HG03108 (cell line): Measurements from ENCODE around the gene CLSTN1.

Source experiments
- ATAC-seq: cut with Tn5 transposase; IDR thresholded peaks from one replicate; pipeline ENCODE4 v1.9.1; 2021; ENCODE audit warnings: moderate library complexity; ENCODE audit not compliant: unreplicated experiment

The CLSTN1 gene

DNA sequence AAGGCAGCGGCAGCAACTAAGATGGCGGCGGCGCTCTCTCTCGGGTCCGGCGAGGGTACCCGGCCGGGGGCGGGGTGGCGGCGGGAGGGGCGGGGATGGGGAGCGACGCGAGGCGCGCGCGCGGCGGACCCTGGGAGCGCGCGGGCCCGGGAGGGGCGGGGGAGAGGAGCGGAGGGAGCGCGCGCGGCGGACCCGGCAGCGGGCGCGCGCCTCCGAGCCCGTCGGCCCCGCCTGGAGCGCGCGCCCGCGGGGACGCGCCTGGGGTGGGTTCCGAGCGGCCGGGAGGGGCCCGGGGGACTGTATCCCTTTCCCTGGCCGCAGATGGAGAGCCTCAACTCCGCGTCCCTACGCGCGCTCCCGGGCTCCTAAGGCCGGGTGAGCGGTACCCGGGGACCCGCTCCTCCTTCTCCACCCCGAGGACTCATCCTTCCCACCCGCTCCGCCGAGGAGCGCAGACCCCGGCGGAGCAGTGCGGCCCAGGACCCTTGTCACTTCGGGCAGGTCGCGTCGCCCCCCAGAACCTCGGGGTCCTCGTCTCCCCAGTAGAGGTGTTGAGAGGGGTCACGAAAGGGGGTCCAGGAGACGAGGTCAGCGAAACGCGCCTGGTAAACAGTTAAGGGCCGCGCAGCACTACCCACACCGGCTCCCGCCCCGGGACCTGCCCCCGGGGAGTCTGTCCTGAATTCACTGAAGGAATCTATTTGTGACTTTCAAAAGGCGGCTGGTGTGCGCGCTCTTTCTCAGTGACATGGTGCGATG lies at the start of gene CLSTN1:
Gene CLSTN1 (minus strand): TSS at position 23 of the 759 bp plus-strand sequence. CDS start 232 bp downstream, outside the sequence.
- ATAC-seq, result no peak

DNA sequence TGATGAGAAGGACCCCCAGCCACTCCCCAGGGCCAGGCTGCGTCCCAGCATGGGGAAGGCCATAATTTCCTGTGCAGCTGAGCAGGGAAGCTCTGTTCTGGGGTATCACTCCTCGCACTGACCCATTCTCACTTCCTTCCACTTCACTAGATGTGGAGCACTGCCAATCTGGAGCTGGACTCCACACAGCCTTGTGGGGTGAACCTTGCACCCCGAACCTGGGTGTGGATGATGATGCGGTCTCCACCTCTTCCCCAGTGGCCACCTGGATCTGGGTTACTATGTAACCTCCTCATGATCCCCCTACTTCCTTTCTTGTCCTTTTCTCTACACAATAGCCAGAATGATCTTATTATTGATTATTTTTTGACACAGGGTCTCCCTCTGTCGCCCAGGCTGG lies 49.6 kb upstream of the CLSTN1 start:
- no peak for ATAC-seq

DNA sequence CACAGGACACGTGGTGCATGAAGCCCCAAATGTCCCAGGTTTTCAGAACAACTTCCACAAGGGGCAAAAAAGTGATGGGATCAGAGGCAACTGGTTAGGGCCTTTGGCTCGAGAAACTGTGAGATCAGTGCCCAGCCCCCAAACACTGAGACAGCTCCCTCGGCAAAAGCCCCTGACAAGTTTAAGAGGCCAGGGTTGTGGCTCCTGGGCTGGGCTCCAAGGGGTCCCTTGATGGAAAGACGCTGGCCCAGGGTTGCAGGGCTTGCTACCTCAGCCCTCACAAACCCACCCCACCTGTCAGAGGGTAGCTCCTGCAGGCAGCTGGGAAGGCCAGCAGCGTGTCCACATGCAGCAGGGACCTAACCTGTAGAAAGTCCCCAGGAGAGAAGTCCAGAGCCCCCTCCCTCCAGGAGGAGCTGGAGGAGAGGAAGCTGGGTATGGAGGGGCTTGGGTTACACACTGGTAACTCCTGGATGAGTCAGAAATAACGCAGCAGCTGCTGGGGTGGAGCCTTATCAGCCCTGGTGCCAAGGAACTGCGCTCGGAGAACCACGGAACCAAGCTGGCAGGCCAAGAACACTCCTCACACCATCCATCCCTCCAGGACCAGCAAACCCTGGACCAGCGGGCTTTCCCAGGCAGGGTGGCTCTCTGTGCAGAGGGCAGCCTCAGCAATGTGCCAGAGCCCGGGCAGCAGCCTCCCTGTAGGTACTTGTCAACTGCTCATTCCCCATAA lies 48.8 kb upstream of the CLSTN1 start:
- ATAC-seq, result no peak

DNA sequence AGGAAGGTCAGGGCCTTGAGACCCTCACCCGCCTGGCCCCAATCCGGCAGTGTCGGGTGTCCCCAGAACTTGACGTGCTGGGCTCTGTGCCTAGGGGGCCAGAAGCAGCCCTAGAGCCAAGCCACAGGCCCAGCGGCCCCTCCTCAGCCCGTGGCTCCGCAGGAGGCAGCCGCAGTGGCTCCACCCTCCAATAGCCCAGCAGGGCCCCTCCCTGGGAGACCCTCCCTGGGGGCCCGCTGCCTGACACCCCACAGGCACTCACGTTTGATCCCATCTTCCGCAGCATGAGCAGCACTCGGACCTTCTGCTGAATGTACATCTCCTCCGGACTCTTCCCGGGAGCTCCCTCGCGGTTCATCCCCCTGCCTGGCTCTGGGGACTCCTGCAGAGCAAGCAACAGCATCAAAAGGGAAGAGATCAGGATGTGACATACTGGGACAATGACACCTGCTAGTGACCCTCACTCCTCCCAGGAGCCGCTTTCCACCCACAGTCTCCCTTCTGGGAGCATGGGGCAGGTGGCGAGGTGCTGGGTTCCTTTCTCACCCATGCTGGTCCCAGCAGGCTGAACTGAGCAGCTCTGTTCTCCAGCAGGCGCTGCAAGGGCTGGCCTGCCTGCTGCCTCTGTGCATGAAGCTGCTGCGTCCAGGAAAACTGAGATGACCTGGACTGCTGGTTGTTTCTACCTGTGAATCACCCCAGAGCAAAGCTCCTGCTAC lies 48.1 kb upstream of the CLSTN1 start:
- no peak for ATAC-seq

DNA sequence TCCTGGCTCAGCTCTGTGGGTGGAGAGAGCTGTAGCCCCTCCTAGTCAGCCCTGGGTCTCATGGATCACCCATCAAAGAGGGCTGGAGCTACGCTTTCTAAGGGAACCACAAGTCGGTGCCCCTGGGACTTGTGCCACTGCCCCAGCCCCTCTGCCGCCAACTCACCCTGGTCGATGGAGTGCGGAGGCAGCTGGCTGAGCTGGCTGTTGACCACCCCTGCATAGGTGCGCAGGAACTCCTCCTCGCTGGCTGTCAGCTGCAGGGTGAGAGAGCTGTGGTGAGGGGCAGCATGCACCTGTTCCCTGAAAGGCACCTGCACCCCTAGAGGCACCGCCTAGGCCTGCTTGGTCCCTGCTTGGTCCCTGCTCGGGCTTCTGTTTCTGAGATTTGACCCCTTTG lies 47.3 kb upstream of the CLSTN1 start:
- no peak for ATAC-seq

DNA sequence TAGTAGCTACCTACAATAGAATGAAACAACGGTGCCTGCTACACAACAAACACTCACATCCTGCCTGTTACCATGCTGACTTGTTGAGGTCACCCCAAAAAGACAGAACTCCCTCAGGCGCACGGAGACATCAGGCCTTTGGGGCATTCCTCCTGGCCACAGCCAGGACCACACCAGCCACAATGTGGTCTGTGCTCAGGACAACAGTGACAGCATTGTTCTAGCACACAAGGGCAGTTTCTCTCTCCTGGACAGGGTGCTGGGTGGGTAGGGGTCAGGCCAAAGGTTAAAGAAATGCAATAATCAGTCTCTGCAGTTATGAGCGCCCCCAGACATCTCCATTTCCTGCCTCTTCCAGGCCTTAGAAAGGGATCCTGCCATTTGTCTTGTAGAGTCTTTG lies 46.8 kb upstream of the CLSTN1 start:
- ATAC-seq, result no peak

DNA sequence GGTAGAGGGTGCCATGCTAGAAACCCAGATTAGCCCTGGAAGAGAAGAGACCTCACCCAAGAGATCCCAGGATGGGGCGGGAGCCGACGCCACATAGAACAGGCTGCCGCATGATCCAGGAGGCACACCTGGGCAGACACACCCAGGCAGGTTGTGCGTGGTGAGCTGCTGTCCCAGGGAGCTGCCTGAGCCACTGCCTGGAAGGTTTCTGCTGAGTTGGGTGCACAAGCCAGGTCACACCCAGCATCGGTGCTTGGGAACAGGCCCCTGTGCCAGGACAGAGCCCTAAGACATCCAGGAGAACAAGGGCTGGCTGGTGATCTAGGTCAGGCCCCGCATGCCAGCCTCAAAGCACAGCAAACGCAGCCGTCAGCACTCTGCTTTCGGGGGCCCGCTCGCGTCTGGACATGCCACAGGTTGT lies 46.1 kb upstream of the CLSTN1 start:
- no peak for ATAC-seq

DNA sequence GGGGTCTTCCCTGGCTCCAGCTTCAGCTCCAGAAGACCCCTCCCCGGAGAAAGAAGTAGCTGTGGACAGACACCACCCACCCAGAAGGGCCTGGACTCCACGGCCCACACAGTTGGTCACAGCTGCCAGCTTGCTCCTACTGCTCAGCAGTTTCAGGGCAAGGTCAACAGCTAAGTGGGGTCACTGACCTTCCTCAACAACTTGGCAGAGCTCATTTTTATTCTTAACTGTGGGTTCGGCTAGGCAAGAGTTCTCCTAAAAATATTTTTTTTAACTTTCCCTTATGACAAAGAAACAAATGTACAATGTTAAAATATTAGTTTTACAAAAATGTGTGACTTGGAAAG lies 44.5 kb upstream of the CLSTN1 start:
- no peak for ATAC-seq

DNA sequence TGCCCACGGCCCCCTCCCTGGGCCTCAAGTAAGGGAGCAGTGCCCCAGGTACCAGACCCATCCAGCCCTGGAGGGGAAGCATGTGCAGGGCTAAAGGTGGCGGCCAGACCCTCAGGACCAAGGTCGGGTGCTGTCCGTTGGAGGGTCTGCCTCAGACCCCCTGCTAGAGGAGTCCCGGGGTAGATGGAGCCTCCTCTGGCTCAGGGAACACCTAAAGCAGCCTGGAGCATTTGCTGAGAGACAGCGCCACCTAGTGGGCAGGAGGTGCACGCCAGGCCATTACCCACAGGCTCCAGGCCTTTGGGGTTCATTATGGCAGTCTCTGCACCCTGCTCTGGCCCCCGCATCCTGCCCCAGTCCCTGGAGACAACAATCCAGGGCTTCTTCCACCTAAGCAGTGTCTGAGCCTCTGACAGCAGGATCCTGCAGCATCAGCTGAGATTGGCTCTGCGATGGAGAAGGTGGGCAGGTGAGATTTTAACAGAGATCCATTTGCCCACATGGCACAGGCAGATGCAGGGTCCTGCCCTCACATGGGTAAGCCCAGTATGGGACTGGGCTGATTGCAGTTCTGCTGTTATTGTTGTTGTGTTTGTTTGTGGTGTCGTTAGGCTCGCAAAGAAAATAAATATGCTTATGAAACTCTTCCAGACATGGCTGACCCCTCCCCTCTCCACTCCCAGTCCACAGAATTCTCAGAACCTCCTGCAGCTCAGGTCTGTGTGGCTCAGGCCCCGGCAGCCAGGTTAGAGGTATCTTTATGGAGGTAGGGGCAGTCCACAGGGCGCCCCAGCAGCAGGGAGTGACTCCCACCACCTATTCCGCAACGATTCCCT lies 43.9 kb upstream of the CLSTN1 start:
- no peak for ATAC-seq

DNA sequence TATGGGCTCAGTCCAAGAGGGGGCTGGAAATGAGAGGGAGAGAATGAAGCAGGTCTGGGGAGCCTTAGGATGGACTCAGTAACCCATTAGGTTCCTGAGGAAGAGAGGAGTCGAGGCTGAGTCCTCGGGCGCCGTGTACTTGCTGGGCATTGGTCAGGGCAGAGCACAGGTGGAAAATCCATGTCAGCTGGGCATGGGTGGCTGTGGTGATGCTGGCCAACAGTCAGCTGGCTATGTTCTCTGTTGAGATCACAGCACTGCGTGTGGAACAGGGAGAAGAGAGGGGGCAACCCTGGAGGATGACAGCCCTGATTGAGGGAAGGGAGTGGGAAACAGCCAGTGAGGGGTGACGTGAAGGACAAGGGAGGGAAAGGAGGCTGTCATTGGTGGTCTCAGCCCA lies 43.1 kb upstream of the CLSTN1 start:
- no peak for ATAC-seq

DNA sequence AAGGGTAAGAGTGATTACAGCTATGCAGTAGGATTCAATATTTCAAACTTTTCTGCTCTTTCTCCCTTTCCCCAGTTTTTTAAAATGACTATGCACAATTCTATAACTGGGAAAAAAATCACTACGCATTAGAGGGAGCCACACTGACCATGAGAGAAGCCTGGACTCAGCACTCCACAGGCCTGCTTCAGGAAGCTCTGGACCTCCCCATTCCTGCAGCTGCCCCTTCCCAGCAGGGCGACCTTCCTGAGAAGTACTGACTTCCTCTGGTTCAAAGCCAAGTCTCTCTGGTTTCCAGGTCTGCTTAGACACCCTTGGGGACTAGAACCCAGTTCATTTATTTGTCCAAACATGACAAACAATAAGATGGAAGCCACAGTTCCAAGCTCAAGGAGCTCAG lies 42.0 kb upstream of the CLSTN1 start:
- no peak for ATAC-seq

DNA sequence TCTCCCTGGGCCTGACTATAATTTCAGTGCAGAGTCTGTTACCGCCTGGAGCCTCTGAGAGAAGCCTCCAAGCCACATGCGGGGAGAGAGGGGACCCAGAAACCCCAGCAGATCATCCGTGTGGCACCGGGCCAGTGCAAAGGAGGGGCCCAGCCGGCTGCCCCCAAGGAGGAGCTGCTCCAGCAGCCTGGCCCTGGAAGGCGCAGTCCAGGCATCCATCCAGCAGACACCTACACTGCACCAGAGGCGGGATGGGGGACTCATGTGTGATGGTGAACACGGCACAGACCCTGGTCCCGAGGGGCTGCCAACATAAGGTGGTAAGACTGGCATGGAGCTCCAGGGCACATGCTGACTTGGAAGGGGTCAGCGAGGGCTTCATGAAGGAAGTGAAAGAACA lies 39.6 kb upstream of the CLSTN1 start:
- no peak for ATAC-seq

DNA sequence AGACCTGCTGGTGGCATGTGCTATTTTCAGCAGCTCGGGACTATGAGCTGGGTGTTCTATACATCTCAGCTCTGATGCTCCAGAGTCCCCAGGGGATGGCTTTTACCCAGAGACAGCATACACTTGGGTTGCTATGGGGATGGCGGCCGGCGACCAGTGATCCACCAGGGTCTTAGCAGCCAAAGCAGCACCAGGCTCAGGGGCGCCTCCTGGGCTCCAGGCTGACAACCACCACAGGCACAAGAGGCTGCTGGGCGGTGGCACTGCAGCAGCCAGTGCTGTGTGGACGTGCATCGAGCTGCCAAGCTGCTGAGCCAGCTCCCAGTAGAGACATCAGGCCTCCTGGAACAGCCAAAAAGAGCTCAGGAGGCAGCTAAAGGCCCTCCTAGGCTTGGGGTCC lies 37.6 kb upstream of the CLSTN1 start:
- no peak for ATAC-seq

DNA sequence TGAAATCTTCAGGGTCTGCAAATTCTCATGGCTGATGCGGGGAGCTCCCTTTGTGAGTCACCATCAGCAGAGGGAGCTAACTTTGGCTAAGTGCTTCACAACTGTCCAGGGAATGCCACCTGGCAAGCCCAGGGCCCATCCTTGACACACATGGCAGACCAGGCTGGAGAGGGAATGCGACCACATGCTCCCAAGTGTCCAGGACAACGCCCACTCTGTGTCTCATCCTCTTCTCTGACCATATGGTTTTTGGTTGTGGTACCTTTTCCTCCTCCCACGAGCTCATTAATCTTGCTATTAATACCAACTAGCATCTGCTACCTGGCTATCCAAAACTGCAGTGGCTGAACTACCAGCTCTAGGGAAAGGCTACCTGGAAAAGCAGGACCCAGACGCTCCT lies 37.1 kb upstream of the CLSTN1 start:
- ATAC-seq, result no peak

DNA sequence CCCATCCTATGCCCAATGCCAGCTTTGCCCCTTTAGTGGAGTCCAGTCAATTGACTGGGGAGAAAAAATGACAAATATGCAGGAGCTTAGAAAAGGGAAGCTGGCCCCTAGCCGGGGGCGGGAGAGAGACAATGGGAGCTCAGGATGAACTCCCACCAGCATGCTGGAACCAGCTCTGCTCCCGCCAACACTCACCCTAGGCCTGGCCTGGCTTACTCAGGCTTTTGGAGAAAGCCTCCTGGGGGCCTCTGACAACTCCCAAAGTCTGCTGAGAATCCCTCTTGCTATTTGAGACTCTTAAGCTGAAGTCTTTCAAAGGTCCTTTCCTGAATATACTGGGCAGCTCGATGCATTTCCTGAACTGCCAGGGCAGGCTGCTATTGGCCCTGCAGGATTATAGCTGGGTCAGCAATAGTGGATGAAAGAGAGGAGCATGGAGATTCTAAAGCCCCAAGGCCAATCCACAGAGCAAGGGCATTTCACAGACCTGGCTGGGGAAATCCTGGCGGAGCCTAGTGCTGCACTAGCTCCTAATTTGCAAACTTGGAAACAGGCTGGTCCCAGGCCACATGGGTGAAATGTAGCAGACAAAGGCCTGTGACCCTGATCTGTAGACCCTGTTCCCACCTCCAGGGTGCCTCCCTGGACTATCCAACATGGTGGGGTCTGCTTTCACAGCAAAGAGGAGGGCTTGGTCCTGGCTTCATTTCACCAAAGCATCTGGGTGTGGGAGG lies 35.7 kb upstream of the CLSTN1 start:
- no peak for ATAC-seq

DNA sequence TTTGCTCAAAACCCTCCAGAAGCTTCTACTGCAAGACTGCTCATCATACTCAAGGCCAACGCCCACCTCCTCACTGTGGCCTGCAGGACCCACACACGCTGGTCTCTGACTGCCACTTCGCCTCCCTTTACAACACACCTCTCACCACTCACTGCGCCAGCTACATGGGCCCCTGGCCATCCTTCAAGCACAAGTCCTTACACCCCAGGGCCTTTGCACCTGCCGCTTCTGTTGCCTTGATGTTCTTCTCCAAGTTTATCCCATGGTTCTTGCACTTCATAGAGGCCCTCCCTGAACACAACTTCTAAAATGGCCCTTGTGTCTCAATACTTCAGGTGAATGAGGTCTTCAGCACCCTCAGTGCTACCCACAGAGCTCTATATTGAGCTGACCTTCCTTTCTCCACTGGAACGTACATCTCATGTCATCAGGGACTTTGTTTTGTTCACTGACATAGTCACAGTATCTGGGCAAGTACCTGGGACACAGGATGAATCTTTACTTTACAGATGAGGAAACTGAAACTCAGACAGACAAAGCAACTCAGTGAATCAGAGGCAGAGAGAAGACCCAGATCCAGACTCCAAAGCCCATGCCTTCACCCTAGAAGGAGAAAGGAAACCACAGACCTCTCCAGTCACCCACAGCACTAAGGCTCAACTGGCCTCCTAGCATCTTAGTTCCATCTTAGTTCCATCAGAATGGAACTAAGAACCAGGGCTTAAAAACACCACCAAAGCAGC lies 34.7 kb upstream of the CLSTN1 start:
- no peak for ATAC-seq

DNA sequence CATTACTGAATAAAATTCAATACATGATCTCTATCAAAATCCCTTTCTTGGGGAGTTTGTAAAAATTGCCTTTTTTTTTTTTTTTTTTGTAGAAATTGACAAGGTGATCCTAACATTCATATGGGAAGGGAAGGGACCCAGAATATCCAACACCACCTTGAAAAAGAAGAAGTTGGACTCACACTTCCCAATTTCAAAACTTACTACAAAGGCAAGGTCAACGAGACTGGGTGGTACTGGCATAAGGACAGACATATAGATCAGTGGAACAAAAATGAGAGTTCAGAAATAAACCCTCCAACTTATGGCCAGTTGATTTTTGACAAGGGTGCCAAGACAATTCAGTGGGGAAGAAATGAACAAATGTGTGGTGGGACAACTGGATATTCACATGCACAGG lies 31.4 kb upstream of the CLSTN1 start:
- no peak for ATAC-seq

DNA sequence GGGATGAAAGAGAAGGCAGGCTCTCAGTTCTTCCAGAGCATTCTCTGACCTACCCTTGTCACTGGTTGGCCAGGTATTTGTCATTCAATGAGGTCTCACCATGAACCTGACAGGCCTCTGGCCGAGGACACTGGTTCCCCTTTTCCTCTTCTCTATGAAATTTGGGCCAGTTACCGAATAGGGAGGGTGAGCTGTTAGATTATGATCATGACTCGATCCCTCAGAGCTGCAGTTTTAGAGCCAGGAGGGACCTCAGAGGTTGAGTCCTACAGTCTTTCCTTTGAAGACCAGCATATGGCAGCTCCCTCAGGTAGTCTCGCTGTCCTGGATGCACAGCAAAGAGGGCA lies 29.5 kb upstream of the CLSTN1 start:
- ATAC-seq, result no peak

DNA sequence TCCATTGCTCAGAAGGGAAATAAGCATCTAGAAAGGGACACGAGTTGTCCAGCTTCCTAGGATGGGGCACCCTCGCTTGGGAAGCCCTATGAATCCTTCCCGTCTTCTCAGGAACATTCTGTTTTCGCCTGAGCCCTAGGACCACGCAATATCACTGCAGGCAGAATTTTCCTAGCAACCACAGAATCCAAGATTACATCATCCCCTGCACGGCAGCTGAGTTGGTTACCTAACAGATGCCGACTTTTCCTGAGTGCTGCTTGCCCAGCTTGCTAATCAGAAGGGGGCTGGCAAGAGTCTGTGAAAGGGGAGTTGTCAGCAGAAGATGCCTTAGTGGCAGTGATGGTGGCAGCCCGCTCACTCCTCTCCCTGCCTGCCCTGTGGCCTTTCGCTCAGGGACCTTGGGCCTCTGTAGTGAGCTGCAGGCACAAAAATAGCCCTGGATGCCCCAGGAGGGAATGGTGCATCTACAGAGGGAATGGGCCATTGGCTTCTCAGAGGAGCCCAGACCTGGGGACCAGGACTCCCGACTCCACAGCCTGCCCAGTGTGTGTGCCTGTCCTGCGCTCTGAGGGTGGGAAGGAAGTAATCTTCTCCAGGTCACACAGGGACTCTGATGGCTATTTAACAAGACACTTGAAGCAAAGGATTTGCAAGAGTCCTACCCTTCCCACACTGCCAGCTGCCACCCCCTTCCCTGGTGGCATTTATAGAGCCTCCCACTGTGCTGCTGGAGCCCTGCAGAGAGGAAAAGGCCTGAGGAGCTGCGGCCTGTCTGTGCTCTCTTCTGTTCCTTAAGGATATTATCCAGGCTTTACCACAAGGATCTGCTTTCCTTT lies 28.9 kb upstream of the CLSTN1 start:
- no peak for ATAC-seq
